GM19463 (cell line): ENCODE results near the gene DCAF16.

Experiments used
- ATAC-seq: cut with Tn5 transposase; IDR thresholded peaks from one replicate; pipeline ENCODE4 v1.9.1; 2021; ENCODE audit warnings: mild to moderate bottlenecking, moderate library complexity; ENCODE audit not compliant: unreplicated experiment

The DCAF16 gene

DNA sequence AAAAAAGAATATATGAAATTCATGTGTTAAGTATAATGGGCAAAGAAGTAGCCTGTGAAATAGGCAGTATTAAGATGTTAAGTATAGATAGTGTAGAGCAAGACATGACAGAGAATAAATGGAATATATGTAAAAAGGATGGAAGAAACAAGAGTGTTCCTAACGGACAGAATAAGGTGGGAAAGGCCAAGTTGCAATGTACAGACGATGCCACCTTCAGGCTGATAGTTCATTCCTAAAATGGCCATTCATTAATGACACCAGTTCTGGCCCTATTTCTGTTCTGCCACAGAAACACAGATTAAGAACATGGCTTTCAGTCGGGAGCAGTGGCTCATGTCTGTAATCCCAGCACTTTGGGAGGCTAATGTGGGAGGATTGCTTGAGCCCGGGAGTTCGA lies 24.7 kb downstream of the DCAF16 start:
- no peak for ATAC-seq

DNA sequence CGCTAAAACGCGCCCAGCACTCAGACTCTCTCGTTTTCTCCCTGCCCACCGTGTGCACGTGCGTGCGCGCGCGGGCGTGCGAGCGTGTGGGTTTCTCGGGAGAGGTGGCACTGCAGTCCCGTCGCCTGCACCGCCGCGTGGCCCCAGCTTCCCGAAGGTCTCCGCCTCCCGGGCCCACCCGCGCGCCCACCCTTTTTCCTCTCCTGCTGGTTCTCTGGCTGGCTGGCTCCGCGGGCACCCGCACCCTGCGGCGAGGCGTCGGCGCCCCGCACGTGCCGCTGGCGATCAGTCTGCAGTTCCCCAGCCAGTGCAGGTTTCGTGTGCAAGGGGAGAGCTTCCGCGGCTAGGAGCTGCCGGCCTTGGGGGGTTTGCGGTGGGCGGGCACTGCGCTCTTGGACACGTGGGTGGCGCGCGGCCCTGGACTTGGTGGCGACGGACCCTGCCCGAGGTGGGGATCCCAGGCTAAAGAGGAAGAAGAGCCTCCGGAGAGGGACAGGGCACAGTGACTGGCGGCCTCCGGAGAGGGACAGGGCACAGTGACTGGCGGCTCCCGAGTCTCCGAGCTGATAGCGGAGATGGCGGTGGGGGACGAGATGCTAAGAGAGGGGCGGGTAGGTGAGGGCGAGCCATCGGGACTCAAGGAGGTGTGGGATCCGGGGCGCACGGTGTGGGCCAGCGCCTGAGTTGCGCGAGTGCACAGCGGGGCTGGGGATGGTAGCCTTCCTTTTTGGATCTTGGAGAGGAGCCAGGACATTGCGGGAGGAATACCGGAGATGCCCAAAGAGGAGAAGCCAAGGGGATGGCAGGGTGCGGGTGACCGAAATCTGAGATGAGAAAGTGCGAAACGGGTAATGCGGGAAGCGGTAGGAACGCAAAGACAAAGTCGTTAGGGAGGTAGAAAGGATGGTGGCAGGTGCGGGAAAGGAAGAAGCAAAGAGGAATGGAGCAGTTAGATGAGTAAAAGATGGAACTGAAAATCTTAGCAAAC lies 29.0 kb downstream of the DCAF16 start, which contains the start of gene FAM184B:
FAM184B (minus strand) TSS at position 322 of the 988 bp plus-strand sequence. CDS start 322 bp downstream, outside the sequence.
- ATAC-seq, result no peak

DNA sequence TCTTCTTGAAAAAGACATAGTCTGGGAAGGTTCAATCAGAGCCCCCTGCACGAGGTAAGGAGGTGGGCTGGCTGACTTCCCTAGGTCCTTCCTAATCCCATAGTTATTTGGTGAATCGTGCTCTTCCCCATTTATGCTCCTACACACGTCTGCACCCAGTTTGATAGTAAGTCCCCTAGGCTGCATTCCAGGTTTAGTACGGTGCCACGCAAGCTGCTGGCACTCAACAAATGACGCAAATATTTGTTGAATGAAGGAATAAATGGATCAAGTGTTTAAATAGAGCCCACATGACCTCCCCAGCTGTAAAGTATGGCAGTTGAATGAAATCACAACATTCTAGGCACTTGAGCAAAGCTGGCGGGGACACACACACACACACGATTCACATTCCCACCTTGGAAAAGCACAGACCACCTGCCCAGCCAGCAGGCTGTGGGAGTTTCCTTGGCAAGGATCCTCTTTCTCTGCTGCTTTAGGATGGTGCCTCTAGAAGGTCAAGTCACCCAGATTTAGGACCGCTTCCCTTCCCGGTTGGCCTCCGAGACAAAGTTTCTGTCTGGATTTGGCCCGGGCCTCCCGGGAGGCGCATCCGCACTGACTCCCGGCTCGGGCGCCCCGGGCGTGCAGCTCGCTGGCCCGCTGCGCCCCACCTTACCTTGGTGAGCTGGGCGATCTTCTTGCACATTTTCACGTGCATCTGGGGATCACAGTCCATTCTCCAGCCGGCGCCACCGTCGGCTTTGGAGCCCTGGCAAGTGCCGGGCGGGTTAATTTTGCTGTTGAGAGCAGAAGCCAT lies 29.9 kb downstream of the DCAF16 start:
- no peak for ATAC-seq

DNA sequence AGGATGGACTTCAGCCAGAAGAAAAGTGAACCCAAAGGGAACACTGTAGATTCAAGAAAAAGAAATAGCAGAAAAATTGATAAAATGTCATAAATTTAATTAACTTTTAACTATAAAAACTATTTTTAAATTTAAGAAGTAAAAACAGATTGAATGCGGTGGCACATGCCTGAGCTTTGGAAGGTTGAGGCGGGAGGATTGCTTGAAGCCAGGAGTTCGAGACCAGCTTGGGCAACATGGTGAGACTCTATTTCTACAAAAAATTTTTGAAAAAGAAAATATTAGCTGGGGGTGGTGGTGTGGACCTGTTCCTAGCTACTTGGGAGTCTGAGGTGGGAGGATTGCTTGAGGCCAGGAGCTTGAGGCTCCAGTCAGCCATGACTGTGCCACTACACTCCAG lies 32.1 kb downstream of the DCAF16 start:
- ATAC-seq, result no peak

DNA sequence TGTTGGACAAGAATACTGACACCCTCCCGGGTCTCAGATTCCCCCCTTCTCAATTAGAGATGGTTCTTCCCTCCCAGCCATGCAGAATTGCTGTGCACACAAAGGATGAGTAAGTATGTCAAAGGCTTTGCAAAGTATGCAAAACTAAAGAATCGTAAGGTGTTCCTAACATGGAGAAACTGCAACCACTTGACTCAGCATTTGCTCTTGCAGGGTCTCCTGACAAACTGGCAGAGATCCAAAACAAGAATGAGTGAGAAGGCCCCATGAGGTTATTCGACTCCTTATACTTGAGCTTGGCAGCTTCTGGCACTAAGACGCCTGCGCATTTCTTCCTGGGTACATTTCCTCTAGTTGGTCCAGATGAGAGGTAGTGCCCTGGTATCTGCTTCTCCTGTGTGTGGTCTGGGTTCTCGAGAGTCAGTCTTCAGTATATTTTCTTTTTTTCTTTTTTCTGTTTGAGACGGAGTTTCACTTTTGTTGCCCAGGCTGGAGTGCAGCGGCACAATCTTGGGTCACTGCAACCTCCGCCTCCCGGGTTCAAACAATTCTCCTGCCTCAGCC lies 37.3 kb downstream of the DCAF16 start:
- no peak for ATAC-seq

DNA sequence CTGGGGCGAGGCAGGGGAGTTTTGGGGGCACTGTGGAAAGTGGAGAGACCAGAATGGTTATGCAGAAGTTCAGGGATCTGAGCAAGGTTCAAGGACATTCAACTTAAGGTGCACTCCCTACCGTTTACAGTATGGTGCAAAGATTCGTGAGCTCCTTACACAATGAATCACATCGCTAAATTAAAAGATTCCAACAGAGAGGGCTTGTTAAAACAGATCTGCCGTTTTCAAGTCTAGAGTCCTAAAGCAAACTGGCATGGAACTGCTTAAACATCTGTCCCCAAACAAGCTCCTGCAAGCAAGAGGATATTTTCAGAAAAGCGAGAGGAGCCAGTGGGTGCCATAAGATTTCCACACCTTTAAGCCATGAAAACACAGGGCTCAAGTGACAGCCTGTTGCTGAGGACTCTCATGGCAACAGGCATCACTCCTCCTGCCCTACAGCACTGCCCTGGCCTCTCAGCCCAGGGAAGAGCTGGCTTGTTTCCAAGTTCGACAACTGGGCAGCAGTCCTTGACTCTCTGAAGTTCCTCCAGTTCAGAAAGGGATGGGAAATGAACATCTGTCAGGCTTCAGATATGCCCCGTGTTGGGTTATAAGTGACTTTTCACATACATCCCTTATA lies 39.2 kb downstream of the DCAF16 start:
- ATAC-seq, result no peak

DNA sequence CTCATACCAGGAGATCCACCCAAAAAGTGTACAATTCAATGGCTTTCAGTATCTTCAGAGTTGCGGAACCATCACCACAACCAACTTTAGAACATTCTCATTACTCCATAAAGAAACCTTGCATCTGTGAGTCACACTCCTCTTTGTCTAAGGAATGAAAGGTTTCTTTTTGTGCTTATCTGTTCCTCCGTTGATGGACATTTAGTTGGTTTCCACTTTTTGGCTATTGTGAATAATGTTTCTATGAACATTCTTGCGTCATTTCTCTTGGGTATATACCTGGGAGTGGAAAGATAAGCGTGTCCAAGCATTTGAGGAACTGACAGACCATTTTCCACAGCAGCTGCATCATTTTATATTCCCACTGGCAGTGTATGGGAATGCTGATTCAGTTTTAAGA lies 39.7 kb downstream of the DCAF16 start:
- ATAC-seq, result no peak

DNA sequence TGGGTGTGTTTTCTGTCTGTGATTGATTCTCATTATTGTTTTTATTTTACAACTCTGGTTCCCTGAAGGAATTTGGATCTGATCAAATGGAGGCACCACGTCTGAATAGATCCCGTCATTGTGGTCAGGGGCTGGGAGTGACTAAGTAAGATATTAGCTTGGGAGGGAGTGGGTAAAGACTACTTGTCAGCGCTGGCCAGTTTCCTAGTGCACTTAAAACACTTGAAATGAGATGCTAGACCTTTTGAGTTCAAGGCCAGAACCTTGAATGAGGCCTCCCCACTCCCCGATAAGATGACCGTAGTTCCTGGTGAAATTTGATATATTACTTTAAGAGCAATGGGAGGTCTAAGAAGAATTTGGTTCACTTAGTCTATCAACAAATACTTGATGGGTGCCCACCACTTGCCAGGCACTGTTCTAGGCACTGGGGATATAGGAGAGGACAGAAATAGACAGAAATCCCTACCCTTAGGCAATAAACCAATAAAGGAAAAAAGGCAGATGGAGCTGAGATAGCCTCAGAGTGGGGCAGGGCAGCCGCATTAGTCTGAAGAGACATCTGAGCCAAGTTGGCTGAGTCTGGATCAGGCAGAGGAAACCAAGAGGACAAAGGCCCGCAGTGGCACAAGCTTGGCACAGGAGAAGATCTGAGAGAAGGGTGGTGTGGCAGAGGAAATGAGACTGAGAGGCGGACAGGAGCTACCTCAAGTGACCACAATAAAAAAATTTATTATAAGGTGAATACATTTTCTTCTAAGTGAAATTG lies 41.0 kb downstream of the DCAF16 start:
- ATAC-seq, result no peak

DNA sequence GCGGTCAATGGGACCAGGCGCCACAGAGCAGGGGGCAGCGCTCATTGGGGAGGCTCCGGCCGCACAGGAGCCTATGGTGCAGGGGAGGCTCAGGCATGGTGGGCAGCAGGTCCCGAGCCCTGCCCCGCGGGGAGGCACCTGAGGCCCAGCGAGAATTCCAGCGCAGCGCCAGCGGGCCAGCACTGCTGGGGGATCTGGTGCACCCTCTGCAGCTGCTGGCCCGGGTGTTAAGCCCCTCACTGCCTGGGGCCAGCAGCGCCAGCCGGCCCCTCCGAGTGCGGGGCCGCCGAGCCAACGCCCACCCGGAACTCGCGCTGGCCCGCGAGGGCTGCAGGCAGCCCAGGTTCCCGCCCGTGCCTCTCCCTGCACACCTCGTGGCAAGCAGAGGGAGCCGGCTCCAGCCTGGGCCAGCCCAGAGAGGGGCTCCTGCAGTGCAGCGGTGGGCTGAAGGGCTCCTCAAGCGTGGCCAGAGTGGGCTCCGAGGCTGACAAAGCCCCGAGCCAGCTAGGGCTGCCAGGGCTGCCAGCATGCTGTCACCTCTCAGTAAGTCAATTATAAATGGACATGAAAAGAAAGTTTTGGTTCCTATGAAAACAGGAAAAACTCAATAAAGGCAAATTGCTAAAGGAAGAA lies 43.6 kb downstream of the DCAF16 start:
- no peak for ATAC-seq

DNA sequence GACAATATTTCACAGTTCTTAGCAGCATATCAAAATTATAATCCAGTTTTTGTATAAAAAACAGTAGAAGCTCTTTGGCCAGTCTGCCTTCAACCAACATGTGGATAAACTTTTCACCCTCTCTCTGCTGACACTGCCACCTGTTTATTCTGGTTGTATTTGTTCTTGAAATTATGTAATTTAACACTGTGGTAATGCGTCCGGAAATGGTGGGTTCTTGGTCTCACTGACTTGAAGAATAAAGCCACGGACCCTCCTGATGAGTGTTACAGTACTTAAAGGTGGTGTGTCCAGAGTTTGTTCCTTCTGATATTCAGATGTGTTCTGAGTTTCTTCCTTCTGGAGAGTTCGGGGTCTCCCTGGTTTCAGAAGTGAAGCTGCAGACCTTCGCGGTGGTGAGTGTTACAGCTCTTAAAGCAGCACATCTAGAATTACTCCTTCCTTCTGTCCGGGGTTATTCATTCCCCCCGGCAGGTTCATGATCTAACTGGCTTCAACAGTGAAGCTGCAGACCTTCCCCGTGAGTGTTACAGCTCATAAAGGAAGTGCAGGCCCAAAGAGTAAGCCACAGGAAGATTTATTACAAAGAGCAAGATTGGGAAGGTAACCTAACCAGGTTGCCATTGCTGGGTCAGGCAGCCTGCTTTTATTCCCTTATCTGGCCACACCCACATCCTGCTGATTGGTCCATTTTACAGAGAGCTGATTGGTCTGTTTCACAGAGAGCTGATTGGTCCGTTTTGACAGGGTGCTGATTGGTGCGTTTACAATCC lies 44.9 kb downstream of the DCAF16 start:
- ATAC-seq, result no peak

DNA sequence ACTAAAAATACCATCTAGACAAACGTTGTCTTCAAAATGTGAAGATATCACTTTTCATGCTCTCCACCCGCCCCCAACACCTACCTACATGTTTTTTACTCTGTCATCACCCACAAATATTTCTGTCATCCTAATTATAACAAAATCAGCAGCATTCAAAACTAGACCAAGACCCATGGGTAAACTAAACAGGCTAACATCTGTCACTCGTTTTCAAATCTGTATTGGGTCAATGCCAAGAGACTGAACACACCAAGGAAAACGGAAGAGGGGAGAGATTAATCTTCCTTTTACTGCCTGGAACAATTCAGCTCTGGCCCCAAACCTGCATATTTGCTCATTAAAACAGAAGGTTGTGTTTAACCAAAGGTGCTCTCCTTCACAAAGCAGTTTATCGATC lies 46.6 kb downstream of the DCAF16 start:
- ATAC-seq, result no peak

DNA sequence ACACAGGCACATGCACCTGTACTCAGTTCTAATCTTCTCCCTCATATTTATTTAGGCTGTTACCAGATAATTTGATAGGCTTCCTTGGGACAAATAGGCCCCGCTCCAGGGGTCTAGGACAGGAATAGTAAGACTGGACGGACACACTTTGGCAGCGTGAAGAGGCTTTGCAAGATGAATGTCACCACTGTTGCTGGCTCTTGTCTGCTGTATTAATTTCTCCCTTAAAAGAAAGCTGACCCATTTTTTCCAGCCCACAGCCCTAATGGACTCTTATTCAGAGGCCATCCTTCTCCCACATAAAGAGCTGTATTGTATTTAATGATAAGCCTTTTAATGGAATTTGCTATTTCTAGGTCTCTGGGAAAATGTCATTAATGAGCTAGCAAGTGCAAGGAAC lies 47.1 kb downstream of the DCAF16 start:
- ATAC-seq, result no peak

DNA sequence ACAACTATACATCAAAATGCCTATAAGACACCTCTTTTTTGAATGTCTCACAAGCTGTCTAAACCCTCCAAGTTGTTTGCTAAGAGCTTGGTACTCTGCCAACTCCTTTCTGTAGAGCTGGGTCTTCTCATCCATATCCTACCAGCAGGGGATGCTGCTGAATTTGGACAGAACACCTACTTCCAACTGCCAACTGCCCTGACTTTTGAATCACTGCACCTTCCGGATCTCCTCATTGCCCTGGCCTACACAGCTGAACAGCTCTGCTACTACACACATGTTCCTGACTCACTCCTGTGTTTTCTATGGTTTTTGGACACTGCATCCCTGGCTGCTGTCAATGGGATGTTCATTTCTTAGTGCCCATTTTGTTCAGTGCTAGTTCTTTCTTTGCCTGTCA lies 47.8 kb downstream of the DCAF16 start:
- no peak for ATAC-seq

DNA sequence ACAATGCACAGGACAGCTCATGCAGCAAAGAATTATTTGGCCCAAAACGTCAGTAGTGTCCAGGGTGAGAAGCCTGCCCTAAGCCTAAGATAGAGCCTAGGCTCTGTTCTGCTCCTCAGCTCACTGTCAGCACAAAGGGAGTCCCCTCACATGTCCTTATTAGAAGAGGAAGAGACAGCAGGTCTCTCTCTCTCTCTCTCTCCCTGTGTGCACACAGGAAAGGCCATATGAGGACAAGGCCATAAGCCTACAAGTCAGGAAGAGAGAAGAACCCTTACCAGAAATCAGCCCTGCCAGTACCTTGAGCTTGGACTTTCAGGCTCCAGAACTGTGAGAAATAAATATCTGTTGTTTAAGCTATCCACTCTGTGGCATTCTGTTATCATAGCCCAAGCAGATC lies 49.5 kb downstream of the DCAF16 start:
- ATAC-seq, result no peak

DNA sequence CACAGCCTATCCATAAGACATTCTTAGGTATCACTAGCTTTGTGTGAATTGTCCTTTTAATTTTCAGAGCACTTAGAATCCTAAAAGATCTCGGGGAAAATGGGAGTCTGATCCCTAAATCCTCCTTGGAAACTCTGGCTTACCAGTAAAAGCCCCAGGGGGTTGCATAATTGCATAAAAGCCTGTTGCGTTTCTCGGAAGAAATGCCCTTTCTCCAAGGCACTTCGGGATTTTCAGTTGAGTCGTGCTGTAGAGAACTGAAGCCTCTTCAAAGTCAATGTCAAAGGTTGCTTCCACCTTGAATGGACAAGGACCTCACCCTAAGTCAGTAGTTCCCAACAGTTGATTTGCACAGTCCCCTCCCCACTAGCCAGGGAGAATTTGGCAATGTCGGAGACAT lies 49.9 kb downstream of the DCAF16 start:
- no peak for ATAC-seq

DNA sequence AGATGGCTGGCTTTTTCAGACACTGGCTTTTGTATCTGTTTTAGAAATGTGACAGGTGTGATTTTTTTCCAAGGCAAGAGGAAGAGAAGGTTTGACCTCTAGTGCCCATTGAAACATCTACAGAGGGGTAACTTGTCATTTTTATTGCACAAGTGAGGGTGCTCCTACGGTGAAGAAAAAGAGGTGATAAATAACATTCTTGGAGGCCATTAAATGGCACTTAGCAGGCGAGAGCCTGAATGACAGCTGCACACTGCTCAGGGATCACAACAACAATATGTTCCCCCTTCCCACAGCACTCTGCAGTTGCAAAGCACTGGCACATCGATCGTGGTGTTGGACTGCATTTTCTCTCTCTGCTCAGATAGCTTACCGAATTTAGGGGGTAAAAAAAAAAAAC lies 52.1 kb downstream of the DCAF16 start:
- ATAC-seq, result no peak

DNA sequence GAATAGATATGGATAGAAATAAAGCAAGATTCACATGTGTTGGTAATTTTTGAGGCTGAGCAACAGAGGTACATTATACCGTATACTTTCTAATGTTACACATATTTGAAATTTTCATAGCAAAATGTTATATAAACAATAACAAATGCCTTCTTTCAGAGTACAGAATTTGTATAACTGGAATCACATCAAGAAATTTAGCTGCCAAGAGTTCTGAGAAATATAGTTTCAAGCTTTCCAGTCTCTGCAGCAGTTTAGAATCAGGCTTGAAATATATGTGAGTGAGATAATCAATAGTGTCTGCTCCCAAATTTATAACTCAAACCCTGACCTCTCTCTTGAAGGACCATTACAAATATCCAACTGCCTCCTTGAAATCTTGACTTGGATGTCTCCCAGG lies 52.9 kb downstream of the DCAF16 start:
- ATAC-seq, result no peak

DNA sequence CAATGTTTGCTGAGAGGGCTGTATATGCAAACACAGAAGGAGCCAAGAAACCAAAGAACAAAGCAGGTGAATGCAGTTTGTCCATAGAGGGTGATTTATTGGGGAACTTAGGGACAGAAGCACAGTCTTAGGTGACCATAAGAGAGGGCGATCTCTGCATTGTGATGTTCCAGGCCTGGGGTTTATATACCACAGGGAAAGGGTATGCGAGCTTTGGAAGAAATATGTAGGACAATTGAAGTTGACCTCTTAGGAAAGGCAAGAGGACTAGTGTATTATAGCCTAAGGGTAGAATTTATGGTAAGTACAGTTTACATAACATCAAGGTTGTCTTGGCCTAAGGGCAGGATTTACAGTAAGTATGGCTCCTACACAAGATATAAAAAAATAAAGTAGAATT lies 56.9 kb downstream of the DCAF16 start:
- no peak for ATAC-seq
